Fibroblast of the conjunctiva (primary cell): ENCODE results near the gene ZNF350.
A peak's percentile ranks its signal among the peaks of the same experiment; 100 is the strongest.
"Not testable (repeated sequence)": the region's sequence is repeated elsewhere in the genome, so short reads cannot be mapped to it uniquely, and the experiment has no call there.

Source experiments
- DNase-seq: peaks from one replicate; pipeline ENCODE4 v3.0.0-alpha.2; 2010; ENCODE audit warnings: low read depth

The ZNF350 gene

DNA sequence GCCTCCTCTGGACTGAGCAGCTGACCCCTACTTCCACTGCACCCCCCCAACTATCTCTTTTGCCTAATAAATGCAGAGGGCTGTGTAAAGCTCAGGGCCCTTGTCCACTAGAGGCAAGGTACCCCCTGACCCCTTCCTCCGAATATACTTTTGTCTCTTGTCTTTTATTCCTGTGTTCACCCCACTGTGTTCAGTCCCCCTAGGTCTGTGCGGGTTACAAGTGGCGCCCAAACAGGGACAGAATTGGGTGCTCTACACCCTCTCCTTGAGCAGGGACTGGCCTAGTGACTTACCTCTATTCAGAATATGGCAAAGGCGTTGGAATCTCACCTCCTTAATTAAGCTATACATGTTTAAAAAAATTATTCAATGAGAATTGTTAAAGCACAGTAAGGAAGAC, 15.0 kb downstream of the ZNF350 start:
- no peak for DNase-seq

GRCh38 chr19:51970718-51971117, 15.9 kb downstream of the ZNF350 start:
- DNase-seq = no peak

DNA sequence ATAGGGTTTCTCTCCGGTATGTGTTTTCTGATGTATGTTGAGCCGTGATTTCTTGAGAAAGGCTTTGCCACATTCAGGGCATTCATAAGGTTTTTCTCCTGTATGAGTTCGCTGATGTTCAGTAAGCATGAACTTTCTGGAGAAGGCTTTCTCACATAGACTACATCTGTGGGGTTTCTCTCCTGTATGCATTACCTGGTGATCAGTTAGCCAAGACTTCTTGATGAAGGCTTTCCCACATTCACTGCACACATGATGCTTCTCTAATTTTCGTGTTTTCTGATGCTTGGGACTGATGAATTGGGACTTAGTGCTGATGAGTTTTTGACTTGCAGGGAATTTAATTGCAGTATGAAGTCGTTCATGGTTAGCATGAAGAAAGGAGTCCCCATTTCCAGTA, 21.1 kb downstream of the ZNF350 start:
- no peak for DNase-seq

- DNase-seq = not testable (repeated sequence)
These were observed 25.9 kb downstream of the ZNF350 start for GRCh38 chr19:51960621-51961233.

GRCh38 chr19:51959791-51960190, 26.8 kb downstream of the ZNF350 start:
- no peak for DNase-seq

DNA sequence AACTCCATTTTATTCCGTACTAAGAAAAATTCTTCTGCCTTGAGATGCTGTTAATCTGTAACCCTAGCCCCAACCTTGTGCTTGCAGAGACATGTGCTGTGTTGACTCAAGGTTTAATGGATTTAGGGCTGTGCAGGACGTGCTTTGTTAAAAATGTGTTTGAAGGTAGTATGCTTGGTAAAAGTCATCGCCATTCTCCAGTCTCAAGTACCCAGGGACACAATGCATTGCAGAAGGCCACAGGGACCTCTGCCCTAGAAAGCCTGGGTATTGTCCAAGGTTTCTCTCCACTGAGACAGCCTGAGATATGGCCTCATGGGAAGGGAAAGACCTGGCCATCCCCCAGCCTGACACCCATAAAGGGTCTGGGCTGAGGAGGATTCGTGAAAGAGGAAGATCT, 28.8 kb downstream of the ZNF350 start:
- DNase-seq = not testable (repeated sequence)

GRCh38 chr19:51948975-51949374, 37.7 kb downstream of the ZNF350 start:
- DNase-seq = peak; percentile 21

GRCh38 chr19:51946602-51947001, 40.0 kb downstream of the ZNF350 start:
- no peak for DNase-seq

GRCh38 chr19:51944798-51945552, 41.7 kb downstream of the ZNF350 start:
- DNase-seq = no peak

DNA sequence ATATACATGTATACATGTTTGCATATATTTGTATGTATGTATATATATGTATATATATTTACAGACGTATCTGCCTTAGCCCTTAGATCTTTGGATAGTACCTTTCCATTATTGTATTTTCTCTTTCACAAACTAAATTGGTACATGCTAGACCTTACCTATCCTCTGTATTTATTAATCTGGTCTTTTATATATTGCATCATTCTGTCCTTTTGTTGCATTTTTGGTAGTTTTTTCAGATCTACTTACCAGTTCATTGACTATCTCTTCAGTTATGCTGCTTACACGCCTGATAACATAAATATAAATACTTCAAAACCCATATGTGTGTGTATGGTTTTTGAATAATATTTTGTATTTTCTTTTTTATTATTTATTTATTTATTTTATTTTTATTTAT, 47.7 kb downstream of the ZNF350 start:
- no peak for DNase-seq

- DNase-seq = no peak
These were observed 54.7 kb downstream of the ZNF350 start for GRCh38 chr19:51931921-51932320.

DNA sequence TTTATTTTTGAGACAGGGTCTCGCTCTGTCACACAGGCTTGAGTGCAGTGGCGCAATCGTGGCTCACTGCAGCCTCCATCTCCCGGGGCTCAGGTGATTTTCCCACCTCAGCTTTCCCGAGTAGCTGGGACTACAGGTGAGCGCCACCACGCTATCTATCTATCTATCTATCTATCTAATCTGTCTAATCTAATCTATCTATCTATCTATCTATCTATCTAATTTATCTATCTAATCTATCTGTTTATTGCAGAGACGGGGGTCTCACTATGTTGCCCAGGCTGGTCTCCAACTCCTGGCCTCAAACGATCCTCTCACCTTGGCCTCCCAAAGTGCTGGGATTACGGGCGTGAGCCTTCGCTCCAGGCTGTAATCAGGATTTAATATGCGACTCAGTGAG, 58.8 kb downstream of the ZNF350 start:
- no peak for DNase-seq

DNA sequence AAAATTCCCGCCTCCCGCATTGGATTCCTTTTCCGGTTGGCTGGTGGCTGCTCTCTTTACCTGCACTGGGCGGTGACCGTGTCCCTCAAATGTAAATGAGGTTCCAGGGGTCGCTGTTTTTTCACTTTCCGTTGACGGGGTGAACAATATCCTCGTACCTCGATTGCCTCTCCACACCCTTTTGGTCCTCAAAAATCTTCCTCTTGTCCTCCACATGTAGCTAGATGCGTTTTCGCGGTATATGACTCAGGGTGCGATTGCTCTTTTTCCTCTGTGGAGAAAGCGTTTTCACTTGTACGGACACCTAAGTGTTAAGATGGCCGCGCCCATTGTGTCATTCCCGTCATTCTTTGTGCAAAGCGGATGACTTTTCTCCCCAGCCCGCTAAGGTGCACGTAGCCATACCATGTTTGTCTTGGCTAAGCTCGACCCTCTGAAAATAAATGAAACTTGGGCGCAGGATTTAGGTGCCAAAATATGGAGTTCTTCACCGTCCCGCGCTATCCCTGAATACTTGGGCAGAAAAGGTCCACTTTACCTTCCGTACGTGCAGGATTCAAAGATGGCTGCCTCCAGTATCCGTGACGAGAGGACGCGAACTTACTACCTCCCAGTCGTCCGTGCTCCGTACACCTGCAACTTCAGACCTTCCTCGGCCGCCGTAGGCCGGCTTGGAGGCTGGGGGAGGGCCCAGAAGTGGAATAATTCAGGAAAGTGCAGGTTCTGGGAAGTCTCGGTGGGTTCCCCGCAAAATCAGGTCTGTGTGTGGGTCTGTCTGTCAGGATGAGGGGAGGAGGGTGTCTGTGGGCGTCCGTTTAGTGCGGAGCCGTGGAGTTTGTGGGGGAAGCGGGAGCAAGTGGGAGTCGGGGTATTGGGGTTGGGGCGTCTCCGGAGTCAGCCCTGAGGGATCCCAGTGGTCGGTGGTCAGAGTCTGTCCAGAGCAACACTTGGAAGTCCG, 59.6 kb downstream of the ZNF350 start, which contains the start of gene ZNF613:
Gene ZNF613, plus strand, starts transcription at position 689 of the 958 bp plus-strand sequence. CDS start 8,749 bp downstream, outside the sequence.
- peak; percentile 91 for DNase-seq

GRCh38 chr19:51926426-51926783, 60.2 kb downstream of the ZNF350 start:
- DNase-seq = no peak

DNA sequence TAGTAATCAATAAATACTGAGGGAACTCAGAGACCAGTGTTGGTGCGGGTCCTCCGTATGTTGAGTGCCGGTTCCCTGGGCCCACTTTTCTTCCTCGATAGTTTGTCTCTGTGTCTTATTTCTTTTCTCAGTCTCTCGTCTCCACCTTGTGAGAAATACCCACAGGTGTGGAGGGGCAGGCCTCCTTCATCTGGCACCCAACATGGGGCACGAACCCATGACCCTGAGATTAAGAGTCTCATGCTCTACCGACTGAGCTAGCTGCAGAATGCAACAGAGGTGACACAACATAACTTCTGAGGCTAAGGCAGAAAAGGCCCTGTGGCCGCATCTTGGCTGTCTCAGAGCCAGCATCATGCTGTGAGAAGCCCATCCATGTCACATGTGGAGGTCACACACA, 64.7 kb downstream of the ZNF350 start:
- no peak for DNase-seq

DNA sequence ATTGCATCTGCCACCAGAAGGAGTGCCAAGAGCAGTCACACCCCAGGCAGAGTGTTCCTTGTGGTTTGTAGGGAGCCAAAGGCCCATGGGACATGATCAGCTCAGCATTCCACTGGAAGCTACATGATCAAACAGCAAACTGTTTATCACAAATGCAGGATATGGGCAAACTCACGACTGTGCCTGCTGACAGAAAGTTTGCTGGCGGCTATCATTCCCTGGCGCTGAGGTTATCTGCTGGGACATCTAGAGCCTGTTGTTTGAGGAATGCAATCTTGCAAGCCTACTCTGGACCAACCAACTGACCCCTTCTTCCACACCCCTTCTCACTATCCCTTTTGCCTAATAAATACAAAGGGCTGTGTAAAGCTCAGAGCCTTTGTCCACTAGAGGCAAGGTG, 67.0 kb downstream of the ZNF350 start:
- no peak for DNase-seq

DNA sequence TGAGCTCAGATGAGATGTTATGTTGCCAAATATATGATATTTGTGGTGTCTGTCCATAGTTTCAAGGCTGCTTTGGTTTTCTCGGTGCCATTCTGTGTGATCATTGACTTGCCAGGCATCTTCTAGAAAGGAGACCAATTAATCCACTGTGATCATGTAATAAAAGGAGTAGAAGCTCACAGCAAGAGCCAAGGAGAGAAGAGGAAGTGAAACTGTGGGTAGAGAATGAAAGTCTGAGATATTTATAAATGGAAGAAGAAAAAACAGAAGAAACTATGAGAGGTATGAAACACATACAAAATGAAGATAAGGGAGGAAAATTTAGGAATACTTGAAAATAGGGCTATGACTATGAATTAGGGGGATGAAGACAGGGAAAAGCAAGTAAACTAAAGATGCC, 70.5 kb downstream of the ZNF350 start:
- DNase-seq = no peak

- no peak for DNase-seq
These were observed 71.2 kb downstream of the ZNF350 start for GRCh38 chr19:51915324-51915867.
